OCI-LY7 (cell line): ENCODE measurements around the gene EYS. TPM values are rescaled to one million over a fixed set of nuclear protein-coding genes. Genes with fewer than 3 reads are reported as not detected.
"Not testable (repeated sequence)": the region's sequence is repeated elsewhere in the genome, so short reads cannot be mapped to it uniquely, and the experiment has no call there.

Experiments
- BruUV-seq: library from RNA; stranded (reverse); fragments of 400-500 nt; replicated peaks from 2 replicates; lab custom pipeline; 2021; lab: Mats Ljungman, UMichigan
- CTCF ChIA-PET: fragments of 300-600 bp; sonication (Branson Sonifier 250); formaldehyde crosslinking; loops from one replicate; lab custom pipeline; 2022; ENCODE audit warnings: antibody characterized with exemption; ENCODE audit not compliant: unreplicated experiment; lab: Charles Lee
- POLR2A ChIA-PET: fragments of 300-600 bp; sonication (Branson Sonifier 250); formaldehyde crosslinking; loops from one replicate; lab custom pipeline; 2022; ENCODE audit warnings: antibody characterized with exemption; lab: Charles Lee
- DNase-seq: peaks from one replicate; pipeline ENCODE4 v3.0.0-alpha.2; 2015; ENCODE audit warnings: low spot score
- H2AFZ ChIP-seq: fragments of 200-600 bp; sonication (generic), shearing (Covaris generic); 2 replicates; pipeline ENCODE4 v1.6.1; 2014; ENCODE audit warnings: mild to moderate bottlenecking, antibody characterized with exemption, low read length, moderate library complexity
- H3K27ac ChIP-seq: fragments of 200-600 bp; sonication (generic); 2 replicates; pipeline ENCODE4 v1.5.1; 2014; ENCODE audit warnings: mixed run types, low read depth, mild to moderate bottlenecking, moderate library complexity, low read length, inconsistent platforms; ENCODE audit not compliant: poor library complexity, severe bottlenecking
- H3K36me3 ChIP-seq: fragments of 200-600 bp; sonication (generic); 2 replicates; pipeline ENCODE4 v1.6.1; 2014; ENCODE audit warnings: mild to moderate bottlenecking, antibody characterized with exemption, low read length, moderate library complexity, mixed read lengths; ENCODE audit not compliant: insufficient read depth
- H3K4me1 ChIP-seq: fragments of 200-600 bp; sonication (generic); 2 replicates; pipeline ENCODE4 v1.5.1; 2014; ENCODE audit warnings: mild to moderate bottlenecking, low read length; ENCODE audit not compliant: insufficient read depth, poor library complexity, severe bottlenecking
- H3K4me2 ChIP-seq: fragments of 200-600 bp; sonication (generic); 2 replicates; pipeline ENCODE4 v1.6.1; 2014; ENCODE audit warnings: mild to moderate bottlenecking, low read length
- H3K4me3 ChIP-seq: fragments of 200-600 bp; sonication (generic); 2 replicates; pipeline ENCODE4 v1.5.1; 2014; ENCODE audit warnings: mild to moderate bottlenecking, low read depth, low read length; ENCODE audit not compliant: poor library complexity, severe bottlenecking
- H3K79me2 ChIP-seq: fragments of 200-600 bp; sonication (generic); 2 replicates; pipeline ENCODE4 v1.6.1; 2016; ENCODE audit warnings: low read depth, mild to moderate bottlenecking, low read length, moderate library complexity, mixed read lengths; ENCODE audit not compliant: insufficient read depth
- H3K9me2 ChIP-seq: fragments of 200-600 bp; sonication (generic); 2 replicates; pipeline ENCODE4 v1.6.1; 2016; ENCODE audit warnings: mild to moderate bottlenecking, low read length, mixed read lengths; ENCODE audit not compliant: insufficient read depth
- H3K9me3 ChIP-seq: fragments of 200-600 bp; sonication (generic); 2 replicates; pipeline ENCODE4 v1.6.1; 2014; ENCODE audit warnings: mild to moderate bottlenecking, mixed run types, low read length, mixed read lengths
- H4K20me1 ChIP-seq: fragments of 200-600 bp; sonication (generic); 2 replicates; pipeline ENCODE4 v1.6.1; 2014; ENCODE audit warnings: mild to moderate bottlenecking, antibody characterized with exemption, low read length, moderate library complexity, mixed read lengths; ENCODE audit not compliant: insufficient read depth
- EZH2phosphoT487 ChIP-seq: fragments of 200-600 bp; sonication (generic); IDR thresholded peaks from 2 replicates; pipeline ENCODE4 v1.6.1; 2018; ENCODE audit warnings: low read depth, borderline replicate concordance, mild to moderate bottlenecking, mixed run types, antibody characterized with exemption, low read length, moderate library complexity, mixed read lengths
- intact Hi-C: fragments of 100-400 bp; cut with micrococcal nuclease; formaldehyde crosslinking; loops from one replicate; pipeline ENCODE4 v1.10.0; 2022; ENCODE audit not compliant: unreplicated experiment
- total RNA-seq, 2 experiments: library from RNA; depleted of rRNA in 1 of 2; stranded (reverse); fragments of >200 nt in 1 of 2; shearing (Covaris generic) in 1 of 2; gene quantifications; 2 replicates each; pipeline ENCODE4 v1.2.3, GENCODE V29; 2014 to 2022
- TF ChIP-seq, protein P1 (sequence below): fragments of 200-600 bp; sonication (generic); conservative IDR thresholded peaks from 2 replicates; pipeline ENCODE4 v1.5.1; 2014; ENCODE audit warnings: mild to moderate bottlenecking, antibody characterized with exemption, low read length, moderate library complexity, mixed read lengths

The EYS gene
- total RNA-seq, 2 experiments from 2014 or later, result not detected

DNA sequence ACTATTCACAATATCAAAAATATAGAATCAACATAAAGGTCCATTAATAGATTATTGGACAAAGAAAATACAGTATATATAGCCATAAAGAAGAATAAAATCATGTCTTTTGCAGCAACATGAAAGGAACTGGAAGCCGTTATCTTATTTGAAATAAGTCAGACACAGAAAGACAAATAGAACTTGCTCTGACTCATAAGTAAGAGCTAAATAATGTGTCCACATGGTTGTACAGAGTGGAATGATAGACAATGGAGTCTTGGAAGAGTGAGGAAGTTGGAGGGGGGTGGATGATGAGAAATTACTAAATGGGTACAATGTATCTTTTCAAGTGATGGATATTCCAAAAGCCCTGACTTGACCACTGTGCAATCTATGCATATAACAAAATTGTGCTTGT, 1457.9 kb downstream of the EYS start:
- intact Hi-C loops, result no loop called here
- POLR2A ChIA-PET, result no interaction called here
- no TSS peak for BruUV-seq

DNA sequence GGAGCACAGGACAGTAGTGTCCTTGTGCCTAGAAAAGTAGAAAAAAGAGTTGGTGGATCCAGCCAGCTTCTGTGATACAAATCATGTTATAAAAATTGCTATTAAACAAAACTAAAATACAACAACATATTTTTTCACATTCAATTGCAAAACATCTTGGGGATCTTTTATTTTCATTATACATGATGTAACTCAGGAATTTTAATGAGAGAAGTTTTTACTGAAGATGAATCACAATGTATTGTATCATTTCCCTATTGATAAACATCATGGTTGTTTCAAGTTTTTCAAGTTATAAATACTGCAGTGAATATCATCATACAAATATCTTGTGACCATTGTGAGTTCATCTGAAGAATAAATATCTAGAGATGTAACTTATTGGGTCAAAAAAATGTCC, 1463.4 kb downstream of the EYS start:
- intact Hi-C loops, result no loop called here
- no peak overlapping the region for H2AFZ ChIP-seq
- H3K36me3 ChIP-seq, result no peaks in the 10 kb centered on the region
- ChIA-PET POLR2A (no interaction called here), CTCF (no interaction called here)
- DNase-seq, result no peak
- no peak overlapping the region for H3K27ac ChIP-seq
- no peaks in the 10 kb centered on the region for H3K4me1 ChIP-seq
- no peaks in the 10 kb centered on the region for H3K79me2 ChIP-seq
- TF ChIP-seq, protein P1, sequence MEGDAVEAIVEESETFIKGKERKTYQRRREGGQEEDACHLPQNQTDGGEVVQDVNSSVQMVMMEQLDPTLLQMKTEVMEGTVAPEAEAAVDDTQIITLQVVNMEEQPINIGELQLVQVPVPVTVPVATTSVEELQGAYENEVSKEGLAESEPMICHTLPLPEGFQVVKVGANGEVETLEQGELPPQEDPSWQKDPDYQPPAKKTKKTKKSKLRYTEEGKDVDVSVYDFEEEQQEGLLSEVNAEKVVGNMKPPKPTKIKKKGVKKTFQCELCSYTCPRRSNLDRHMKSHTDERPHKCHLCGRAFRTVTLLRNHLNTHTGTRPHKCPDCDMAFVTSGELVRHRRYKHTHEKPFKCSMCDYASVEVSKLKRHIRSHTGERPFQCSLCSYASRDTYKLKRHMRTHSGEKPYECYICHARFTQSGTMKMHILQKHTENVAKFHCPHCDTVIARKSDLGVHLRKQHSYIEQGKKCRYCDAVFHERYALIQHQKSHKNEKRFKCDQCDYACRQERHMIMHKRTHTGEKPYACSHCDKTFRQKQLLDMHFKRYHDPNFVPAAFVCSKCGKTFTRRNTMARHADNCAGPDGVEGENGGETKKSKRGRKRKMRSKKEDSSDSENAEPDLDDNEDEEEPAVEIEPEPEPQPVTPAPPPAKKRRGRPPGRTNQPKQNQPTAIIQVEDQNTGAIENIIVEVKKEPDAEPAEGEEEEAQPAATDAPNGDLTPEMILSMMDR, result no peak
- TF ChIP-seq EZH2phosphoT487, result no peak
- no peaks in the 10 kb centered on the region for H4K20me1 ChIP-seq
- no peak overlapping the region for H3K4me3 ChIP-seq
- BruUV-seq, result no TSS peak
- no peaks in the 10 kb centered on the region for H3K9me3 ChIP-seq
- H3K9me2 ChIP-seq, result no peaks in the 10 kb centered on the region
- H3K4me2 ChIP-seq, result no peak overlapping the region

More for the DNA sequence above, 1457.9 kb downstream of the EYS start:
- H3K4me2 ChIP-seq, result no peak overlapping the region
- no peaks in the 10 kb centered on the region for H3K79me2 ChIP-seq
- no peak overlapping the region for H2AFZ ChIP-seq
- H3K27ac ChIP-seq, result no peak overlapping the region
- H3K4me1 ChIP-seq, result no peaks in the 10 kb centered on the region
- TF ChIP-seq, protein P1, result no peak
- TF ChIP-seq EZH2phosphoT487, result no peak
- no peaks in the 10 kb centered on the region for H3K36me3 ChIP-seq
- no peaks in the 10 kb centered on the region for H3K9me3 ChIP-seq
- no peaks in the 10 kb centered on the region for H4K20me1 ChIP-seq
- H3K4me3 ChIP-seq, result no peak overlapping the region
- CTCF ChIA-PET, result no interaction called here
- DNase-seq, result no peak
- H3K9me2 ChIP-seq, result no peaks in the 10 kb centered on the region

DNA sequence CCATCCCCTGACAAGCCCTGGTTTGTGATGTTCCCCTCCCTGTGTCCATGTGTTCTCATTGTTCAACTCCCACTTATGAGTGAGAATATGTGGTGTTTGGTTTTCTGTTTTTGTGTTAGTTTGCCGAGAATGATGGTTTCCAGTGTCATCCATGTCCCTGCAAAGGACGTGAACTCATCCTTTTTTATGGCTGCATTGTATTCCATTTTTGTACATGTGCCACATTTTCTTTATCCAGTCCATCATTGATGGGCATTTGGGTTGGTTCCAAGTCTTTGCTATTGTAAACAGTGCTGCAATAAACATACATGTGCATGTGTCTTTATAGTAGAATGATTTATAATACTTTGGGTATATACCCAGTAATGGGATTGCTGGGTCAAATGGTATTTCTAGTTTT, 1468.1 kb downstream of the EYS start:
- H3K27ac ChIP-seq, H3K4me3 ChIP-seq, H3K9me3 ChIP-seq, intact Hi-C loops, DNase-seq, H3K79me2 ChIP-seq, H3K4me1 ChIP-seq, H3K4me2 ChIP-seq, H3K36me3 ChIP-seq, CTCF ChIA-PET, POLR2A ChIA-PET, H3K9me2 ChIP-seq, H4K20me1 ChIP-seq, H2AFZ ChIP-seq, BruUV-seq: not testable (repeated sequence)
